K562 (cell line): ENCODE results near the gene SAMD11.

Source experiments
- CCNT2 ChIP-seq: IDR thresholded peaks from 2 replicates; pipeline ENCODE4 v1.6.1; 2011; ENCODE audit warnings: borderline replicate concordance, low read depth, mild to moderate bottlenecking, moderate library complexity, mixed read lengths, low read length; ENCODE audit not compliant: insufficient read length; ENCODE audit errors: extremely low read depth
- POLR2AphosphoS5 ChIP-seq: IDR thresholded peaks from 2 replicates; pipeline ENCODE4 v1.6.1; 2011; ENCODE audit warnings: mild to moderate bottlenecking, low read depth, low read length, moderate library complexity; ENCODE audit not compliant: control insufficient read depth, insufficient read depth

- no peak for TF ChIP-seq POLR2AphosphoS5
- no peak for TF ChIP-seq CCNT2
Observed at GRCh38 chr1:905071-905749, 18.5 kb upstream of the SAMD11 start.
